Measurements from ENCODE around the gene RINT1.
"Not testable (repeated sequence)": the region's sequence is repeated elsewhere in the genome, so short reads cannot be mapped to it uniquely, and the experiment has no call there.

The RINT1 gene

DNA sequence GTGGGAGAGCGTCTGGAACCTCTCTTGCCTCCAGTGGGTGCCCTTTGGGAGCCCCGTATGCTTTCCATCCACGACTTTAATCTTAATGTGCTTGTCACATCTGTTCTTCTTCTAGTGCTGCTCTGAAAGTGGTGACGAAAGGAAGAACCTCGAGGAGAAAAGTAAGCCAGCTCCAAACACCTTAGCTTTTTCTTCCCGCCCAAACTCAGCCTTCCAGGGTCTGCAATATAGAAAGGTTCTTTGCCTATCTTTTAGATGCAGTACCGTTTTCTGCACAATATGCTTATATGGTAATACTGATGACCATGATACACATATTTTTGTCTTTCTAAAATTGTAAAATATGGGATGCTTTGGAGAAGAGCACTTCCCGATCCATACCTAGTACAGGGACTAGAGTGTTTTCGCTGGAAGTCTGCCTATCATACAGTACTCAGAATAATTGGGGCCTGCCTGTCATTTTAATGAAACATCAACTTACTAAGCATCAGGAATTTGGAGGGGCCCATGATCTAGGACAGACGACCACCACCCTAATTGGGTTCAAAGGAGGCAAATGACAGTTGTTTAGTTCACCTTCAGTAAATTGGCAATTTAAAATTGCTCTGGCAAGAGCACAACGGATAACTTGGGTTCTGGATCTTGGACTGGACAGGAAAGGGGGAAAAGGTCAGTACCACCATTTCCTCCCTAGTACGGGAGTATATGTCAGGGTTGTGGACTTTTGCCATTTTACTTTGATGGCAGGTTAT, 884 bp downstream of the RINT1 start:
- no peak for DNase-seq

DNA sequence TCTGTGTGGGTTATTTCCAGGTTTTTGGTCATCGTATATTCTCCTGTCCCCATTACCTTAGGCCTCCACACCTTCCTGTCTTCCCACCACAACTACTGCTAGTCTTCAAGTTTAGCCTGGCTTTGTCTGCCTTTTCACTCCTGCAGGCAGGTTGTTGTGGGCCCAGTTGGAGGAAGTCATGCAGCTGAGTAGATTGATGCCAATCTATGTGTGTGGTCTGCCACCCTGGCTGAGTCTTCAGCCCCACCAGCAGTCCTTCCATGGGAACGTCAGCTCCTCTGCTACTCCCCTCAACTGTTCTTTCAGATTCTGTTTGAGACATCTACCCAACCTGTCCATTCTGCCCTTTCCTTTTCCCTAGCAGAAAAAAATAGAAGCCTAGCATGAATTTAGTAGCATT, 6.3 kb downstream of the RINT1 start:
- DNase-seq, result no peak

DNA sequence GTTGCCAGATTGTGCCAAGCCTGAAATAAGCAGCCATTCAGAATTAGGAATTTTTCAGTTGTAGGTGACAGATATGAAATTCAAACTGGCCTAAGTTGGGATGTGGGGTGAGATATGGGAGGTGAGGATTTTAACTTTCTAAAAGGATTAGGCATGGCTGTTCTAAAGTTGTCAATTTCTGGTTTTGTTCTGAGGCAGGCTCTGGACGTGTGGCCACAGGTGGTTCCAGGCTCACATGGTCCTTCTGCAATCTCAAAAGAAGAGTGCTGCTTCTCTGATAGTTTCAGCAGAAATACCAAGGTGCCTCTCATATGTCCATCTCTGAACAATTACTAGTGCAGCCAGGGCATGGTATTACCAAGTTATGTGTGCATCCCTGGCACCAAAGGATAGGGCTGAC, 27.9 kb downstream of the RINT1 start:
- no peak for DNase-seq

DNA sequence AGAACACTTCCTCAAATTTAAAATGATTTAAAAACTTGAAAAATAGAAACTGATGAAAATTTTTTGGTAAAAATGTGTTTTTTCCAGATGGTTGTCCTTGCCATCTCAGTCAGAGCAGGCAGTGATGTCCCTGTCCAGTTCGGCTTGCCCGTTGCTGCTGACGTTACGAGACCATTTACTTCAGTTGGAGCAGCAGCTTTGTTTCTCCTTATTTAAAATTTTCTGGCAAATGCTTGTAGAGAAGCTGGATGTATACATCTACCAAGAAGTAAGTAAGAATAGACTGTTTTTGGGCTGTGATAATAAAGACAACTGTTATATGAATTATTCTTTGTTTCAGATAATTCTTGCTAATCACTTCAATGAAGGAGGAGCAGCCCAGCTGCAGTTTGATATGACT, 33.2 kb downstream of the RINT1 start:
- DNase-seq, result no peak

DNA sequence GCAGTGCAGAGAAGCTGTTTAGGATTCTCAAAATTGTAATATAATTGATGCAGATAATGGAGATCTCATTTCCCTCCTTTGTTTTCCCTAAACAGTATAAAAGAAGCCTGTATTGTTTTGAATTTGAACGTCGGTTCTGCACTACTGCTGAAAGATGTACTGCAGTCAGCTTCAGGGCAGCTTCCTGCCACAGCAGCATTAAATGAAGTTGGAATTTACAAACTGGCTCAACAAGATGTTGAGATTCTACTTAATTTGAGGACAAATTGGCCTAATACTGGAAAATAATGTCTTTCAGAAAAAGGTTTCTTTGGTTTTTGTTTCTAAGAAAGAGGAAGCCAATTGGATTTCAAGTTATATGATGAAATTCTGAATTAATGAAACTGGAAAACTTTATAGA, 35.0 kb downstream of the RINT1 start:
- DNase-seq, result no peak

DNA sequence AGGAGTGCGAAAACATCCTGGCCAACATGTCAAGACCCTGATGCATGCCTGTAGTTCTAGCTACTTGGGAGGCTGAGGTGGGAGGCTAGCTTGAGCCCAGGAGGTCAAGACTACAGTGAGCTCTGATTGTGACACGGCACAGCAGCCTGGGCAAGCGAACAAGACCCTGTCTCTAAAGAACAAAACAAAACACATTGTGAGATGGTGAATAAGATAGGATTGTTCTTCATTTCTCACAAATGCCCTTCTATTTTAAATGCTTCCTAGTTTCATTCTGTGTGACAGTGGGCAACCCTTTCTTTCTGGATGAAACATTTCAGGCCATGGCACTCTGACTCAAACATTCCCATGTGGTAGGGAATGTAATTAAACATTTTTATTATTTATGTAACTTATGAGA, 35.8 kb downstream of the RINT1 start:
- no peak for DNase-seq

DNA sequence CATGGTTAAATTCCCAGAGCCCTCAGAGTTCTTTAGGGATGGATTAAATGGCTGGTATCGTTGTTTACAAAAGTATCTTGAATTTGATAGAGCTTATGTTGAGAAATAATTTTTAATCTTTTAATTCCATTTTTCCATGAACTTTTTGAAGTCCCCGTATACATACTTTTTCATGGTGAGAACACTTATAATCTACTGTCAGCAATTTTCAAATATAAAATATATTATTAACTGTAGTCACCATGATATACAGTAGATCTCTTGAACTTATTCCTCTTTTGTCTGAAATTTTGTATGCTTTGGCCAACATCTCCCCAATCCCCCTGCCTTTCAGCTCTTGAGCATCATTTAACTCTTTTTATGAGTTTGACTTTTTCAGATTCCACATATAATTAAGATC, 39.9 kb downstream of the RINT1 start:
- no peak for DNase-seq

DNA sequence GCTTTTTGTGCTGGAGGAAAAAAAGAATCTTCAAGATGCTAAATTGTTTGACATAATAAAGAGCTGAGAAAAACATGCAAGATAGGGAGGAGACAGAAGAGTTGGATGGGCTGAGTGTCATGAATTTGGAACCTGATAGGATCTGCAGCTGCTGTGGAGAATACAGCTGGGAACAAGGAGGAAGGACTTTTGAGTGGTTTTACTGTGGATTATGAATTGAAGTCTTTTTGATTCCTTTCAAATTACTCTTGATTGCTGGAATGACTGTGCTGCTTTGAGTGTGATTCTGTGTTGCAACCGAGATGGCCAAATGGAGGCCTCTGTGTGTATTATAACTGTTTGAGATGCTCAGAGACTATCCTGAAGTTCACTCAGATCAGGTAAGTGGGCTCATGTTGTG, 45.2 kb downstream of the RINT1 start:
- DNase-seq, result no peak

DNA sequence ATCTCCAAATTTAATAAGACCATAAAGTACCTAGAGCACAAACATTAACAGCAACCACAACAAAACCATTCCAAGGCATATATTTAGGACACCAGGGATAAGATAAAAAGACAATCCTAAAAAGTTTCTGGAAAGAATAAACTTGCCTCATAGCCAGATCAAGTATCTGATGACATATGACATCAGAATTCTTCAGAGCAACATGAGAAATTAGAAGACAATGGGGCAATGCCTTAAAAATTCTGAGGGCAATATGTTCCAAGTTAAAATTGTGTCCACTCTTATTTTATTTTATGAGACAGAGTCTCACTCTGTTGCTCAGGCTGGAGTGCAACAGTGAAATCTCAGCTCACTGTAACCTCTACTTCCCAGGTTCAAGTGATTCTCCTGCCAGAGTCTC, 46.5 kb downstream of the RINT1 start:
- no peak for DNase-seq

DNA sequence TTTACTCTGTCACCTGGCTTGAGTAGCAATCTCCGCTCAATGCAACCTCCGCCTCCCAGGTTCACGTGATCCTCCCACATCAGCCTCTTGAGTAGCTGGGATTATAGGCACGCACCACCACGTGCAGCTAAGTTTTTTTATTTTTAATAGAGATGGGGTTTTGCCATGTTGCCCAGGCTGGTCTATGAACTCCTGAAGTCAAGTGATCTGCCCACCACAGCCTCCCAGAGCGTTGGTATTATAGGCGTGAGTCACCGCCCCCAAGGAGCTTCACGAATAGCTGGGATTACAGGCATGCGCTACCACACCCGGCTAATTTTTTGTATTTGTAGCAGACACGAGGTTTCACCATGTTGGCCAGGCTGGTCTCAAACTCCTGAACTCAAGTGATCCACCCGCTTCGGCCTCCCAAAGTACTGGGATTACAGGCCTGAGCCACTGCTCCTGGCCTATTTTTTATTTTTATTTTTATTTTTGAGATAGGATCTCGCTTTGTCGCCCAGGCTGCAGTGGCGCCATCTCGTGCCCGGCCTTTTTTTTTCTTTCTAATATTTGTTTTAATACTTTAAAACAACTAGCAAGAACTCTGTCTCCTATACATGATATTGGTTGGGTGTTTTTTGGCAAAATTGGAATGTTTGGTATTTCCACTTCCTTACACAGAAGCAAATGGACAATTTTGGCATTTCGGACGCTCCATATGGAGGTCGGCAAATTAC, 48.2 kb downstream of the RINT1 start:
- no peak for DNase-seq

DNA sequence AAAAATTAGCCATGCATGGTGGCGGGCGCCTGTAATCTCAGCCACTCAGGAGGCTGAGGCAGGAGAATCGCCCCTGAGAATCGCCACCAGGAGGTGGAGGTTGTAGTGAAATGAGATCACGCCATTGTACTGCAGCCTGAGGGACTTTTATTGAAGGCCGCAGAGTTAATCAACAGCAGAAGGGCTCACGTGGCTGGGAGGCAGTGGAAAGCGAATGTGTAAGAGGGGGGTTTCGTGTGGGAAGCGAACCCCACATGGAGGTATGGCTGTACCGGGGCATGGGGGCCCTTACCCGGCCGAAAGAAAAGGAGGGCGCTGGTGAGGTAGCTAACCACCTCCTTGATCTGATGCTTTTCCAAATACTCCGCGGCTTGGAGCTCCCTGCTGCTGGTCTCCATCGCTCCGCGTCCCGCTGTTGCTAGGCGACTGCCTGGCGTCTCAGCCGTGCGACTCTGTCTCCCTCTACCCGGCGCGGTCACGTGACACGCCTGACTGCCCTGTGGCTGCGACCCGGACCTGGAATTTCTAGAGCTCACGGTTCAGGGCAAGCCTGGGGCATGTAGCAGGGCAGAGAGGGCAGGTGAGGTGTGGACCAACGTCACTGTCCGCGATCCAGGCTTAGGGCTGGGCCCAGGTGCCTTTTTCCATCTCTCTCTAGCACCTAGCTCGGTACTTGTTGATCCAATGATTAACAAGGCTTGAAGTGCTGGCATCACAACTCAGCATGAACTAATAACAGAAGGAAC, 49.2 kb downstream of the RINT1 start, which contains the start of gene EFCAB10:
TSS of gene EFCAB10 (minus strand) at position 428 of the 746 bp plus-strand sequence. CDS start at position 398, 30 bp downstream.
- DNase-seq, result peak; percentile 34

DNA sequence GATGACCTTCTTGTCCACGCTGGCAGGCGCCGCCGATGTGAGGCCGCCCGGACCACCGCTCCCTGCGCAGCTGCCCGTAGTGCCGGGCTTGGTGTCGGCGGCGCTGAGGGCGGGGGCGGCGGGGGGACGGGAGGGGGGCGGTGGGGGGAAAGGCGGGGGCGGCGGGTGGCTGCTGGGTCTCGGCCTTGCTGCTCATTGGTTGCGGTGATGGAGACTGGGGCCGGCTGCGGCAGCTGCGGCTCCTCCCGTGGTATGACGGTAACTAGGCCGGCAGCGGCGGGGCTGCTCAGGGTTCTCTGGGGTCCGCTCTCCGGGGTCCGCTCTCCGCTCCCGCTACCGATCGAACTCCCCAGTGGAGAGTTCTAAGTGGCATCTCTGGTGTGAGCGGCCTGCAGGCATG, 51.1 kb downstream of the RINT1 start:
- no peak for DNase-seq

DNA sequence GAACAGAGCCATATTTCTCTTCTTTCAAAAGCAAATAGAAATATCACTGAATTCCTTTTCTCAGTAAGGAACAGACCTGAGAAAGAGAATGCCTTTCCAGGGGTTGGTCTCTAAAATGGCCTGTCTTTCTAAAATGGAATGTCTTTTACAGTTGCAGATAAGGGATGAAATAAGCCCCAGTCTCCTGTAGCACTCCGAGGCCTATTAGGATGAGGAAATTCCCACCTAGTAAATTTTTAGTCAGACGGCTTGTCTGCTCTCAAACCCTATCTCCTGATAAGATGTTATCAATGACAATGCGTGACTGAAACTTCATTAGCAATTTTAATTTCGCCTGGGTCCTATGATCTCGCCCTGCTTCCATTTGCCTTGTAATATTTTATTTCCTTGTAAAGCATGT, 52.2 kb downstream of the RINT1 start:
- no peak for DNase-seq

DNA sequence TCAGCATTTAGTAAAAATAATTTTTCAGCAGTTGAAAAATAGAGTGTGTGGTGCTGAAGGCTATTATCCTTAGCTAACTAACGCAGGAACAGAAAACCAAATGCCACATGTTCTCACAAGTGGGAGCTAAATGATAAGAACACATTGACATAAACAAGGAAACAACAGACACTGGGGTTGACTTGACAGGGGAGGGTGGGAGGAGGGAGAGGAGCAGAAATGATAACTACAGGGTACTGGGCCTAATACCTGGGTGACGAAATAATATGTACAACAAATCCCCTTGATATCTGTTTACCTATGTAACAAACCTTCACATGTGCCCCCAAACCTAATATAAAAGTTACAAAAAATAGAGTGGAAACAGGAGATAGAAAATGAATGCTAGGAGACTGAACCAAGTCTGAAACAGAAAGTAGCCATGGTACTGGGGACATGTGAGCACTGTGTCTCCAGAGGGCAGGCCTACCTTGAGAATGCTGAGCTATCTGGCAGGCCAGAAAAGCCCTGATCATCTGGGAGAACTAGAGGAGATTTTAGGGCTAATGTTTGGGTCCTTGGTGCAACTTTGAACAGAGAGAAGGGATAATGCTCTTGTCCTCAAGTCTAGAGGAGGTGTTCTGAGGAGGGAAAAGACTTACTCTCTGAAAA, 54.0 kb downstream of the RINT1 start:
- no peak for DNase-seq

DNA sequence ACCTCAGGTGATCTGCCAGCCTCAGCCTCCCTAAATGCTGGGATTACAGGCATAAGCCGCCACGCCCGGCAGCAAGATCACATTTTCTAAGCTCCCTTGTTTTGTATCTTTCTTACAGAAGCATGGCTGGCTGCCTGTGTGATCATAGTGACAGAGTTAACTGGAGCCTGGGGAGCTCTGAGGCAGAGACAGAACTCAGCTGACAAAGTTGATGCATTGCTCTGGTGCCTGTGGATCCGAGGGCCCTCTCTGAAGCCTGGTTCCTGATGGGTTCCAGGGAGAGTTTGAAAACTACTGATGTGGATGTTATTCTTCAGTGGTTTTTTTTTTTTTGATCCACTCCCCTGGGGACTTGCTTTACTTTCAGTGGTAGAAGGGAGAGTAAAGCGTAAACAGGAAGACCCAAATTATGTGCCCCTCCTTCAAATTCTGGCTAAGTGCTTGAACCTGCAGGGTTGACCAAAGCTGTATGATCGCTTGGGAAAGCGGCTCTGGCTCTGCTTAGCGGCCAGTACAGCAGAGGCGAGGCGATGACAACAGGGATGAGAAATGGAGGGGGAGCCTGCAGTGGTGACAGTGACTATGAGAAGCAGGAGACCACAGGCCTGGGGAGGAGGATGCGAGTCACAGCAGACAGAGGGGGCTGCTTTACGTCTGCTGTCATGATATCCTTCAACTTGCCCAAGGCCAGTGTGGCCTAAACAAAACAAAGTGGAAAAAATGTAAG, 56.1 kb downstream of the RINT1 start:
- DNase-seq, result no peak

DNA sequence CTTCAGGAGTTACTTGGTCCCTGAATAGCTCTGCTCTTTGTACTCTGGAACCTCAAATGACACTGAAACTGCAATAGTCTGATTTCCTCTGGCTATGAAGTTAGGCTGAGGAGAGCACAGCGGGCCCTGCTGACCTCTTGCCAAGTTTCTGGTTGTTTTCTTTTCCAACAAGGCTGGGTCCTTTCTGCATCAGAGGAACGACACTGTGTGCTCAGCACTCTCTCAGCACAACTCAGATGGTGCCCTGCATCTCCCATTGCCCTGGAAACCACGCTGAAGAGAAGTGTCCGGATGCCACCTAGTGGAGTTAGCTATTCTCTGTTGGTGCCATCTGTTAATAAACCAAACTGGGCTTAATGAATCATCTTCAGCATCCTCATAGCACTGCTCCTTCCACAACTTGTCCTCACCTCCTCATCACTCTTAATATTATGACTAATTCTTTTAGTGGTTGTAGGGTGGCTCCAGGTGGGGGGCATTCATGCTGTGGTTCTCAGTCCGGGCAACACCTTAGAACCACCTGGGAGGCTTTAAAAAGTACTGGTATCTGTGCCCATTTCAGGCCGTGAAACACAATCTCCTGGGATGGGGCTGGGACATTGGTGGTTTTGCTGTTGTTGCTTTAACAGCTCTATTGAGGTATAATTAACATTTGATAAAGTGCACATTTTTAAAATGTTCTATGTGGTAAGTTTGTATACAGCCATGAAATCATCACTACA, 57.5 kb downstream of the RINT1 start:
- peak; percentile 65 for DNase-seq

DNA sequence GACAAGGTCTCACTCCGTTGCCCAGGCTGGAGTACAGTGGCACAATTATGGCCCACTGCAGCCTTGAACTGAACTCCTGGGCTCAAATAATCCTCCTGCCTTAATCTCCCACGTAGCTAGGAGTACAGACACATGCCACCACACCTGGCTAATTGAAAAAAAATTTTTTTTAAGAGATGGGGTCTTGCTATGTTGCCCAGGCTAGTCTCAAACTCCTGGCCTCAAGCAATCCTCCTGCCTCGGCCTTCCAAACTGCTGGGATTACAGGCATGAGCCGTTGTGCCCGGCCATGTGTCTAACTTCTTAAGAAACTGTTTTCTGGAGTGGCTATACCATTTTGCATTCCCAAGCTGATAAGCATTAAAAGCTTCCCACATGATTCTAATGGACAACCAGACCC, 58.8 kb downstream of the RINT1 start:
- no peak for DNase-seq

DNA sequence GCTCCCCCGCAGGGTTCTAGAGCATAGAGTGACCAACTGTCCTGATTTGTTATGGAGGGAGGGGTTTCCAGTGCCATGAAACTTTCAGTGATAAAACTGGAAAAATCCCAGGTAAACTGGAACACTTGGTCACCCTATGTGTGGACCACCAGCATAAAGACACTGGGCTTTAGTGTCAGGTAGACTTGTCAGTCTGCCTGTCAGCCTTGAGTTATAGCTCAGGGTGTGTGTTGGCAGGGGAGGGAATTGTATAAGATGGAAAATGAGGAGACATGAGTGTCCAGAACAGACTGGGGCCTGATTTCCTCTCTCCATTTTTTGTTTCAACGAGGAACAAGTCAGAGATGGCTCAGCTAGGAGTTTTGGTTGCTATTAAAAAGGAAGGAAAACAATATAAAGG, 59.5 kb downstream of the RINT1 start:
- no peak for DNase-seq

DNA sequence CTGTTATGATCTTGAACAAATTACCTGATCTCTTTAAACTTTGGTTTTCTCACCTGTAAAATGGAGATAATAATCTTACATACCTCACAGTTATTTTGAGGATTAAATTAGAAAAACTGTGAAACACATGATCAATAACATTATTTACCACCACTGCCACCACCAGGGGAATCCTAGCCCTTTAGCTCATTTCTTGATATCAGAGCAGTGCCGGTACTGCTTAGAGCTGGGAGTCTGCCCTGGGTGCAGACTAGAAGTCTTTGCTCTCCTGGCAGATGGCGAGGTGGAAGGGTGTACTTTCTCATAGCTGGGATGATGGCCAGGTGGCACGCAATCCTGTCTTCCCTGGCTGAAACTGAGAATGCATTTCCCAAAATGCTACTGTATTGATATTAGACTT, 62.0 kb downstream of the RINT1 start:
- no peak for DNase-seq

DNA sequence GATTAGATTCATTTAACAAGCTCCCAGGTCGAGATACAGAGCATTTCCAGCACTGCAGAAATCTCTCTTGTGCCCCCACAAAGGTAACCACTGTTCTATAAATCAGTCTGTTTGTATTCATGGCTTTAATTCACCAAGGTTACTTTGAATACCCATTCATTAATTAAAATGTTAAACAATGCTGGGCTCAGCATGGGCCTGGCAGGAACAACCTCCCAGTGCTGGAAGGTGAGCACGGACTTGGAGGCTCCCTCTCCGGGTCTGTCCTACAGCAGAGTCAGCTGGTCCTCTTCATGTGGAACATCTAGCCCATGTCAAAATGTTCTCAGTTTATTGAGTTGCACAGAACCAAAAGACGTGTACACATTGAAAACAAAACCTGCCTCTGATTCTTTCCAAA, 64.9 kb downstream of the RINT1 start:
- DNase-seq, result no peak

DNA sequence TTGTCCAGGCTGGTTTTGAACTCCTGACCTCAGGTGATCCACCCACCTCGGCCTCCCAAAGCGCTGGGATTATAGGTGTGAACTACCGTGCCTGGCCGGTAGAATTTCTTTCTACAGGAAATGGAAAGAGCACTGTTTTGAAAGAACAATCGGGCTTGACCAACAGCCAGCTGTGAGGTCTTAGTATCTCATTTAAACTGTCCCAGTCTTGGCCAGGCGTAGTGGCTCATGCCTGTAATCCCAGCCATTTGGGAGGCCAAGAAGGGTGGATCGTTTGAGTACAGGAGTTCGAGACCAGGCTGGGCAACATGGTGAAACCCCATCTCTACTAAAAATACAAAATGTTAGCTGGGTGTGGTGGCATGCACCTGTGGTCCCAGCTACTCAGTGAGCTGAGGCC, 67.1 kb downstream of the RINT1 start:
- DNase-seq, result not testable (repeated sequence)

DNA sequence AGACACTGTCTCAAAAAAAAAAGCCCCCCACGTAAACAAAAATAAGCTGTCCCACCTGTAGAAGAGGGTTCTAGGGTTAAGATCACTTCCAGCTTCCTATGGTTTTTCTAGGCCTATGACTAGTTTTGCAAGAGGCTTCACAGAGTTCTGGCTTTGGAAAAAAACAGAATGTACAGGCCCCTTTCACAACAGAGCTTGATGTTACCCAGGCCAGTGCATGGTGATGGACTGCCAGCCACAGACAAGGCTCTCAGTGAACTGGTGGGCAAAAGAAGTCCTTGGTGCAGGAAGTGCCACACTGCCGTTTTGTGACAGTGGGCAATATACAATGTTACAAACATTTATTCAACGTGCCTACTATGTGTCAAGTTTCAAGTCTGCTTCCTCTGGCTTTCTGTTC, 67.5 kb downstream of the RINT1 start:
- no peak for DNase-seq

All from CD4-positive, alpha-beta T cell treated with Interleukin-21 for 1 hour (primary cell).